ENCODE data around the gene TMEM270.
"Not testable (repeated sequence)": the region's sequence is repeated elsewhere in the genome, so short reads cannot be mapped to it uniquely, and the experiment has no call there.

TMEM270 gene

GRCh38 chr7:73860859-73861258, at the start of gene TMEM270:
TSS of gene TMEM270 (plus strand) at chr7:73861159. CDS start at chr7:73861195, 36 bp downstream.
- DNase-seq: no peak

GRCh38 chr7:73811760-73812168, 49.2 kb upstream of the TMEM270 start:
- DNase-seq: peak; percentile 39

GRCh38 chr7:73812996-73813395, 48.0 kb upstream of the TMEM270 start:
- no peak for DNase-seq

GRCh38 chr7:73815436-73815835, 45.5 kb upstream of the TMEM270 start:
- no peak for DNase-seq

GRCh38 chr7:73817121-73817520, 43.8 kb upstream of the TMEM270 start:
- no peak for DNase-seq

GRCh38 chr7:73820013-73820412, 40.9 kb upstream of the TMEM270 start:
- DNase-seq: no peak

- DNase-seq: not testable (repeated sequence)
Measured at GRCh38 chr7:73821597-73822285, 39.2 kb upstream of the TMEM270 start.

GRCh38 chr7:73822319-73823173, 38.4 kb upstream of the TMEM270 start:
- no peak for DNase-seq

- DNase-seq: no peak
Measured at GRCh38 chr7:73823257-73823656, 37.7 kb upstream of the TMEM270 start.

GRCh38 chr7:73823873-73824592, 36.9 kb upstream of the TMEM270 start:
- no peak for DNase-seq

GRCh38 chr7:73824986-73825385, 36.0 kb upstream of the TMEM270 start:
- no peak for DNase-seq

- peak; percentile 70 for DNase-seq
Measured at GRCh38 chr7:73827567-73828106, 33.3 kb upstream of the TMEM270 start.

- DNase-seq: peak; percentile 67
Measured at GRCh38 chr7:73828107-73828803, 32.7 kb upstream of the TMEM270 start.

- DNase-seq: no peak
Measured at GRCh38 chr7:73828972-73829371, 32.0 kb upstream of the TMEM270 start.

GRCh38 chr7:73829505-73829904, 31.5 kb upstream of the TMEM270 start:
- no peak for DNase-seq

- no peak for DNase-seq
Measured at GRCh38 chr7:73829921-73830680, 30.9 kb upstream of the TMEM270 start.

- no peak for DNase-seq
Measured at GRCh38 chr7:73830681-73831583, 30.0 kb upstream of the TMEM270 start, which contains the start of gene CLDN4. TSS of gene CLDN4 (plus strand) at chr7:73830996. CDS start at chr7:73831202, 206 bp downstream.

GRCh38 chr7:73831584-73831833, 29.4 kb upstream of the TMEM270 start:
- DNase-seq: no peak

- no peak for DNase-seq
Measured at GRCh38 chr7:73831834-73832651, 28.9 kb upstream of the TMEM270 start.

- no peak for DNase-seq
Measured at GRCh38 chr7:73832806-73833205, 28.2 kb upstream of the TMEM270 start.
